GM18520 (cell line): ENCODE data around the gene PRAMEF17.
"Not testable (repeated sequence)": the region's sequence is repeated elsewhere in the genome, so short reads cannot be mapped to it uniquely, and the experiment has no call there.

Experiments
- ATAC-seq: cut with Tn5 transposase; IDR thresholded peaks from one replicate; pipeline ENCODE4 v1.9.1; 2021; ENCODE audit not compliant: unreplicated experiment

The PRAMEF17 gene

GRCh38 chr1:13389332-13389731, at the start of gene PRAMEF17:
Gene PRAMEF17 (plus strand): TSS chr1:13389632. CDS start chr1:13389658, 26 bp downstream.
- not testable (repeated sequence) for ATAC-seq

- ATAC-seq, result not testable (repeated sequence)
Measured at GRCh38 chr1:13342496-13342895, 46.9 kb upstream of the PRAMEF17 start.

- not testable (repeated sequence) for ATAC-seq
Measured at GRCh38 chr1:13347034-13347433, 42.4 kb upstream of the PRAMEF17 start, which contains the start of gene PRAMEF14. Gene PRAMEF14 (minus strand): TSS chr1:13347134. CDS start chr1:13345314, 1,820 bp downstream.

GRCh38 chr1:13353476-13353875, 36.0 kb upstream of the PRAMEF17 start:
- ATAC-seq, result not testable (repeated sequence)

- ATAC-seq, result not testable (repeated sequence)
Measured at GRCh38 chr1:13354475-13354874, 35.0 kb upstream of the PRAMEF17 start.

GRCh38 chr1:13356774-13357173, 32.7 kb upstream of the PRAMEF17 start:
- ATAC-seq, result not testable (repeated sequence)

- not testable (repeated sequence) for ATAC-seq
Measured at GRCh38 chr1:13362364-13362763, 27.1 kb upstream of the PRAMEF17 start.

- ATAC-seq, result not testable (repeated sequence)
Measured at GRCh38 chr1:13364928-13365327, 24.5 kb upstream of the PRAMEF17 start.

GRCh38 chr1:13366536-13366935, 22.9 kb upstream of the PRAMEF17 start:
- ATAC-seq, result not testable (repeated sequence)

- not testable (repeated sequence) for ATAC-seq
Measured at GRCh38 chr1:13368544-13368943, 20.9 kb upstream of the PRAMEF17 start.

GRCh38 chr1:13378983-13379382, 10.4 kb upstream of the PRAMEF17 start:
- ATAC-seq, result not testable (repeated sequence)

GRCh38 chr1:13380380-13380779, 9.1 kb upstream of the PRAMEF17 start:
- not testable (repeated sequence) for ATAC-seq

GRCh38 chr1:13393004-13393403, 3.6 kb downstream of the PRAMEF17 start:
- ATAC-seq, result not testable (repeated sequence)

- not testable (repeated sequence) for ATAC-seq
Measured at GRCh38 chr1:13394761-13395160, 5.3 kb downstream of the PRAMEF17 start.

GRCh38 chr1:13395311-13395710, 5.9 kb downstream of the PRAMEF17 start:
- ATAC-seq, result not testable (repeated sequence)

- no peak for ATAC-seq
Measured at GRCh38 chr1:13407811-13408210, 18.4 kb downstream of the PRAMEF17 start.

- ATAC-seq, result not testable (repeated sequence)
Measured at GRCh38 chr1:13410150-13410549, 20.7 kb downstream of the PRAMEF17 start, which contains the start of gene PRAMEF20. Gene PRAMEF20 (plus strand): TSS chr1:13410450. CDS start chr1:13416355, 5,905 bp downstream.

GRCh38 chr1:13430495-13430894, 41.1 kb downstream of the PRAMEF17 start:
- no peak for ATAC-seq

GRCh38 chr1:13432251-13432650, 42.8 kb downstream of the PRAMEF17 start:
- ATAC-seq, result no peak

- not testable (repeated sequence) for ATAC-seq
Measured at GRCh38 chr1:13433694-13434358, 44.4 kb downstream of the PRAMEF17 start.

GRCh38 chr1:13435458-13435857, 46.0 kb downstream of the PRAMEF17 start:
- no peak for ATAC-seq

- not testable (repeated sequence) for ATAC-seq
Measured at GRCh38 chr1:13439104-13439783, 49.8 kb downstream of the PRAMEF17 start.
